Measurements from ENCODE around the gene GNG4. TPM values are rescaled to one million over a fixed set of nuclear protein-coding genes. Genes with fewer than 3 reads are reported as not detected.

Gene GNG4
- total and polyA plus RNA-seq, 2 donors (not counting 3 experiments of a cell fraction or from before 2014, with no cell fraction given), result 0.10 TPM; not detected in 1

DNA sequence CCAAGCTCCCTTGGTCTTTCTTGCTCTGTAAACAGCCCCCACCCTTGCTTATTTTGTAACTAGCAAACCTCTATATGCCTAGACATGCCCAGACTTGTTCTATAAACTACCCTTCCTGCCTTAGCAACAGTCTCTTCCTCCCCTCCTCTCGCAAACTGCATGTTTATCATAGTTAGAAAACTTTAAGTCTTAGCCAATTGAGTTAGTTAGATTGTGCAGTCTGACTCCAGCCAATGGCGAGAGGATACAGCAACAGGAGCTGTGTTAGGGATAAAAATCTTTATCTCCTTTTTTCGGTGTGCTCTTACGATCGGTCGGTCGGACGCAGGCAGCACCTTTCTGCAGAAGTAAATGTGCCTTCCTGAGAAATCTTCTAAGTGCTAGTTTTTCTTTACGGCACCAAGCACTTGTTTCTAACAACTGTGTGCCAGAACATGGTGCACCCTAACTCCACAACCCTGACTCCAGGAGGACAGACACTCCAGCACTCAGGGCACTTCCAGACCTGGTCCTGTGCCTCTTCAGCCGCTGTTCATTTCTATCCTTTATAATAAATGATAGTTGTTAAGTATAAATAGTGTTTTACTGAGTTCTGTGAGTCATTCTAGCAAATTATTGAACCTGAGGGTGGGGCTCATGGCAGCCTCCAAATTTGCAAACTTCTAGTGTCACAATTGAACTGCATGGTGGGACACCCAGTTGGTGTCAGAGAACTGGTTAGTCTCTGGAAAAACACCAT, 25.7 kb upstream of the GNG4 start:
- no peak for FAIRE-seq
- H3K4me3 ChIP-seq (replicated peaks in 1 of 3; ENCODE audit: insufficient read depth in 1 of 3, low read depth in 1 of 3, low read length in 3 of 3), result no peak overlapping the region
- ChIA-PET CTCF (no interaction called here), POLR2A (no interaction called here)
- H3K9ac ChIP-seq (replicated peaks; ENCODE audit: extremely low read depth, insufficient read depth, low read length), result no peak overlapping the region
- no peak overlapping the region for H2AFZ ChIP-seq (ENCODE audit: low read depth, low read length)
- H3K4me1 ChIP-seq (ENCODE audit: control insufficient read depth, extremely low read depth, insufficient read depth, low read length), result no peaks in the 10 kb centered on the region
- no peaks in the 10 kb centered on the region for H3K79me2 ChIP-seq (ENCODE audit: control insufficient read depth, insufficient read depth, low read length)
- H3K36me3 ChIP-seq (ENCODE audit: control insufficient read depth in 2 of 2, extremely low read depth in 1 of 2, insufficient read depth in 2 of 2, low read length in 2 of 2), result peaks cover 0 to 2% of the 10 kb centered on the region in 2 experiments
- H3K9me3 ChIP-seq (replicated peaks; ENCODE audit: control insufficient read depth, insufficient read depth, low read length), result peaks cover 1% of the 10 kb centered on the region
- intact Hi-C loops (cut with micrococcal nuclease), result no loop called here
- DNase-seq (ENCODE audit: low read depth, low spot score), result no peak
- no peaks in the 10 kb centered on the region for H4K20me1 ChIP-seq (replicated peaks; ENCODE audit: control insufficient read depth, extremely low read depth, insufficient read depth, low read length)
- BruUV-seq (replicated peaks), result no TSS peak
- no peak overlapping the region for H3K4me2 ChIP-seq (ENCODE audit: insufficient read depth, low read length)
- no peaks in the 10 kb centered on the region for H3K27me3 ChIP-seq (ENCODE audit: control insufficient read depth in 2 of 2, insufficient read depth in 2 of 2, low read length in 2 of 2)
- no peak overlapping the region for H3K27ac ChIP-seq (ENCODE audit: insufficient read depth, low read depth, low read length)
- H3K9me1 ChIP-seq (replicated peaks; ENCODE audit: control insufficient read depth, extremely low read depth, insufficient read depth, low read length), result no peaks in the 10 kb centered on the region
- dilution Hi-C loops (cut with MboI; ENCODE audit: extremely low pct_ligation_motif_present, low sequenced_read_pairs), result no loop called here
- TF ChIP-seq EZH2 (IDR thresholded peaks at IDR 0.05; ENCODE audit: borderline replicate concordance, low read depth, low read length, severe bottlenecking), result no peak
- TF ChIP-seq FOS (IDR thresholded peaks at IDR 0.05; ENCODE audit: borderline replicate concordance, insufficient read depth, low read length), result no peak
- TF ChIP-seq GATA2 (IDR thresholded peaks at IDR 0.05; ENCODE audit: insufficient read depth, insufficient read length, low read depth, low read length), result no peak
- TF ChIP-seq POLR2AphosphoS5 (IDR thresholded peaks at IDR 0.05; ENCODE audit: insufficient read depth, low read depth, low read length), result no peak
- TF ChIP-seq POLR2A (IDR thresholded peaks at IDR 0.05; ENCODE audit: low read depth, low read length), result no peak
- no peak for TF ChIP-seq JUN (IDR thresholded peaks at IDR 0.05; ENCODE audit: borderline replicate concordance, insufficient read depth, insufficient read length, low read depth)
- TF ChIP-seq MAX (IDR thresholded peaks at IDR 0.05; ENCODE audit: insufficient read depth, insufficient read length), result no peak
- TF ChIP-seq MYC (IDR thresholded peaks at IDR 0.05; ENCODE audit: low read depth, low read length), result no peak
- TF ChIP-seq, protein P1, sequence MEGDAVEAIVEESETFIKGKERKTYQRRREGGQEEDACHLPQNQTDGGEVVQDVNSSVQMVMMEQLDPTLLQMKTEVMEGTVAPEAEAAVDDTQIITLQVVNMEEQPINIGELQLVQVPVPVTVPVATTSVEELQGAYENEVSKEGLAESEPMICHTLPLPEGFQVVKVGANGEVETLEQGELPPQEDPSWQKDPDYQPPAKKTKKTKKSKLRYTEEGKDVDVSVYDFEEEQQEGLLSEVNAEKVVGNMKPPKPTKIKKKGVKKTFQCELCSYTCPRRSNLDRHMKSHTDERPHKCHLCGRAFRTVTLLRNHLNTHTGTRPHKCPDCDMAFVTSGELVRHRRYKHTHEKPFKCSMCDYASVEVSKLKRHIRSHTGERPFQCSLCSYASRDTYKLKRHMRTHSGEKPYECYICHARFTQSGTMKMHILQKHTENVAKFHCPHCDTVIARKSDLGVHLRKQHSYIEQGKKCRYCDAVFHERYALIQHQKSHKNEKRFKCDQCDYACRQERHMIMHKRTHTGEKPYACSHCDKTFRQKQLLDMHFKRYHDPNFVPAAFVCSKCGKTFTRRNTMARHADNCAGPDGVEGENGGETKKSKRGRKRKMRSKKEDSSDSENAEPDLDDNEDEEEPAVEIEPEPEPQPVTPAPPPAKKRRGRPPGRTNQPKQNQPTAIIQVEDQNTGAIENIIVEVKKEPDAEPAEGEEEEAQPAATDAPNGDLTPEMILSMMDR (IDR thresholded peaks at IDR 0.05; ENCODE audit: extremely low read depth in 1 of 2, insufficient read depth in 1 of 2, low read depth in 1 of 2, low read length in 2 of 2), result no peak

Data from endothelial cell of umbilical vein (primary cell).